ENCODE measurements around the gene FOXJ1.

- TF ChIP-seq CTCF (IDR thresholded peaks at IDR 0.05; ENCODE audit: insufficient read depth, low read length, poor library complexity, severe bottlenecking) = no peak
- TF ChIP-seq EZH2phosphoT487 (conservative IDR thresholded peaks at IDR 0.05; ENCODE audit: low read length) = no peak
These were observed 32.4 kb upstream of the FOXJ1 start for GRCh38 chr17:76173474-76173873.

All from SU-DHL-6 (cell line).